ENCODE data around the gene VPS26C. TPM values are rescaled to one million over a fixed set of nuclear protein-coding genes. Genes with fewer than 3 reads are reported as not detected.
A peak's percentile ranks its signal among the peaks of the same experiment; 100 is the strongest.
"Not testable (repeated sequence)": the region's sequence is repeated elsewhere in the genome, so short reads cannot be mapped to it uniquely, and the experiment has no call there.

The VPS26C gene
- total RNA-seq, 2 donors from 2014 or later = 42.0 to 44.4 TPM

DNA sequence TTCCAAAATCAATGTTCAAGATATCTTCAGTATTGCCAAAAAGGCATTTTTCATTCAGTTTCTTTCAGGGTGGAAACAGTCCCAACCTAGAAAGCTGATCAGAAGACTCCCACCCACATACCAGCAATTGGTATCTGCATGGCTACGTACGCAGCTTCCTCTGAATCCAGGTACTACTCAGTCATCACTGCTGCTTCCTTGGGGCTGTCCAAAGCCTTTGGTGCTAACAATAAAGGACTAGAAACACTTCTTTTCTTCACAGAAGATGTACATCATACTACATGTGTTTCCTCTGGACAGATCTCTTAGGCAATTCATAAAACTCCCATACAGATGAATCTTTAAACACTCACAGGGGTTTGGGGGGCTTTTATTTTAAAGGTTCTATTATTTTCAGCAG, 29.8 kb downstream of the VPS26C start:
- no peak for DNase-seq (ENCODE audit: low spot score)
- intact Hi-C loops (cut with DNase I) = no loop called here

DNA sequence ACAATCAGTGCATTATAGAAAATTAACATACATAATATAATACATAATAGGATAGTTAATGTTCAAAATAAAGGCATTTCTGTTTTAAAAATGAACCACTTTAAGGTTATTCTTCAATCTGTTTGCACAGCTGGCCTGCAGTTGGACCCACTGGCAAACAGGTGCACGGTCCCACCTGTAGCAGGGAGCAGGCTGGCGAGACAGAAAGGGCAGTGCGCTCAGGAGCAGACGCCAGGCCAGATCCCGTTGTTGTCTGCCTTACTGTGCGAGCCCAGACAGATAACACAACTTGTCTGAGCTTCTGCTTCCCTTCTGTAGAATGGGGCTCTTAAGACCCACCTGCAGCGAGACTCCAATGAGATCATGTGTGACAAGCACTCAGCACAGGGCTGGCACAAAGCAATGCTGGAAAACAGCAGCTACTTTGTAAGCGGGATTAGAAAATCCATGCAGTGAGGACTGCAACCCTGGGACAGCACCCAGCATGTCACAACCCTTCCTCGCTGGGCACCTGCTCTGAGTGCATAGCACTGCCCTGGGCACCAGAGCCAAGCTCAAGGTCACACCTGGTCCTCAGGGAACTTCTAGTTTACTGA, 33.5 kb downstream of the VPS26C start:
- intact Hi-C loops (cut with DNase I) = no loop called here
- no peak for DNase-seq (ENCODE audit: low spot score)

DNA sequence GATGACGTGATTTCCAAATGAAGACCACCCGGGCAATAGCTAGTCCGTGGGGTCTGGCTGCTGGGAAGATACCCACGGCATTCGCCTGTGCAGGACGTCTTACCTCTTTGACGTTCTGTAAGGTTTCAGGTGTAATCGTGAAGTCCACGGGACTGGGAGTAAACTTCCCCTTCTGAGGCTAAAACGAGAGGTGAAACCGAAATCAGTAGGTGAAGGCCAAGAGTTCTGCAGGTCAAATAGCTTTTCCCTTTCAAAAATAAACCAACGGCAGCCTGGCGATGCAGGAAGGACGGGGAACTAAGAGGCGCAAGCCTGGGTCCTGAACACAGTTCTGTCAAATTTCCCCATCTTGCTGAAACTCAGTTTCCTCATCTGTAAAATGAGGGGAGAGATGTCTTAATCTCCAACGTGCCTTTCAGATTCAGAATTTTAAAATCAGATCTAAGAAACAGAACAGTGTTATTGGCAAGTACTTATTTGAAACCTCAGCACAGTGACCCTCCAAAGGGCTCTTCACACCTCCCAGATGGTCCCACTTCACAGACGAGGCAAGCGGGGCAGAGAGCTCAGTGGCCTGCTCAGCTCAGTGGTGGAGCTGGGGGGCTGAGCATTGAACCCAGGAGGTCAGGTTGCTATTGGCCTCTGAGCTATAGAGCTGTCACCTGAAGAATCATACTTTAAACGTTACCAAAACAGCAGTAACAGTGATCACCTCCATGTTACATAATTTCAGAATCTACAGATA, 34.7 kb downstream of the VPS26C start:
- intact Hi-C loops (cut with DNase I) = no loop called here
- no peak for DNase-seq (ENCODE audit: low spot score)

- intact Hi-C loops (cut with DNase I) = no loop called here
These were observed 35.5 kb downstream of the VPS26C start for GRCh38 chr21:37231671-37232070.

DNA sequence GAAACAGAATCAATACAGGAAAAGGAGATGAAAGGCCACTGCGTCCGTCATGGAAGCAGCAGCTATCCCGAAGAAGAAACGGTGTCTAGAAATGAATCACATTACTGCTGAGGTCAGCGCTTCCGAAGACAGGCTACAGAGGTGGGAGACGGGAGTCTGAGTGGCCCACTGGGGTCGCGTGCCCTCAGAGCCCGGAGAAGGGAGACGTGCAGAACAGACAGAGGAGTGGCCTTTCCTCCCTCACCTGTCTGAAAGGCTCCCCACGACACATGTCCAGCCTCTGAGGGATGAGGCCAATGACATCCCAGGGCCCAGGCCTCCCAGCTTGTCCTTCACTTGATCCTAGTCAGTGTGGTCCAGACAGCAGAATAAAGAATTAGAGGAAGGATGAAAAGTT, 35.9 kb downstream of the VPS26C start:
- no peak for DNase-seq (ENCODE audit: low spot score)
- intact Hi-C loops (cut with DNase I) = no loop called here

More at GRCh38 chr21:37231671-37232070, 35.5 kb downstream of the VPS26C start:
- DNase-seq (ENCODE audit: low spot score) = no peak

DNA sequence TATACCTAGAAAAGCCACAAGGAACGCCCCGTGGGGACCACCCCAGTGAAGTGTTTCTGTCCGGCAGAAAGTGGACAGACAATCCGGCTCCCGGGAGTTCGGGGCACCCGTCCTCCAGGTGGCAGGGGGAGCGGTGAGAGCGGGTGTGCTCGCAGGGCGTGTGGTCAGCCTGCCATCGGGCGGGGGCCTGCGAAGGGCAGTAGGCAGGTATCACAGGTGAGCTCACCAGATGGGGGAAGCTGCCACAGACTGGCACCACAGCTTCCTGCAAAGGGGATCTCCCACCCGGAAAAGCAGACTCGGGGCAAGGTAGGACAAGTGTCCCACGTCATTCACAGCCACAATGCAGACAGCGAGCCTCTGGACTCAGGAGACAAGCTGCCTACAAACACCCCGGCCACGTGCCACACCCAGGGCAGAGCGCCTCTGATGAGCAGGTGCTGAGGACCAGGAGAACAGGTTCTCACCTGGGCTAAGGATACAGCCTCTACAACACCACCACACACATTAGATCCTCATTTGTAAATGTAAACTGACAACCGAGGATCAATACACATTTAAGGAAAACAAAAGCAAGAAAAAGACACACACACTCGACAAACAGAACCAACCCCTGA, 36.4 kb downstream of the VPS26C start:
- intact Hi-C loops (cut with DNase I) = no loop called here
- no peak for DNase-seq (ENCODE audit: low spot score)

GRCh38 chr21:37228003-37228400, 39.1 kb downstream of the VPS26C start:
- no peak for DNase-seq (ENCODE audit: low spot score)
- intact Hi-C loops (cut with DNase I) = no loop called here

DNA sequence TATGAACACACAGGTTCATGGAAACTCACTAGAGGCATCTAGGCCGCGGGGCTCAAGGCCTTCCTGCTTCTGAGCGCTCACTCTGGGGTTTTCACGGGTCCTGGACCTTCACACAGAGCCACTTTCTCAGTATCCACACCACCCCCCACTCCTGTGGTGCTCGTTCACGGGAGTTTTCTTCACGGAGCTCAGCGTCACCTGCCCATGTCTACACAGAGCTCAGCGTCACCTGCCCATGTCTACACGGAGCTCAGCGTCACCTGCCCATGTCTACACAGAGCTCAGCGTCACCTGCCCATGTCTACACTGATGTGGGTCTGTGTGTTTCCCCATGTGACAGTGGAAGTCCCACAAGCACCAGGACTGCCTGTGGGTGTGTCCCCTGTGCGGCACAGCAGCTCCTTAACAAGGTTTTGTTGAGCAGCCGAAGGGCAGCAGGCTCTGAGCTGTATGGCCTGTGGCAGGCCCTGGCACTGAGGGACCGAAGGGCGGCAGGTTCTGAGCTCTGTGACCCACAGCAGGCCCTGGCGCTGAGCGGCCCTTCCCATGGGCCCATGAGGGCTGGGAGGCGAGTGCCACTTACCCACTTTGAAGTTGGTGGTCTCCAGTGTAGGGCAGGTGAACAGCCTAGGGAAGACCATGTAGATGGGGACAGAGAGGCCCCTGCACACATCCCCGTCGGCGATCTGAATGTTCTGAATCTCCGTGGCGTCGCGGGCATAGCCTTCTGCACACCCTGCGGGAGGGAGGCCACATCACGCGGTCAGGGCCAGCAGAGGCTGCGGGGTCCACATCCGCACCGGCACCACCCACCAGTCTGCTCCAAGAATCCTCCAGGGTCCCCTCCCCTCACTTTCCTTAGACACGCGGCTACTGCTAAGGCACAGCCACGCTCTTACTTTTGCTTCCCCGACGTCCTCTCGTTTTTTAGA, 39.8 kb downstream of the VPS26C start:
- DNase-seq (ENCODE audit: low spot score) = no peak
- intact Hi-C loops (cut with DNase I) = no loop called here

GRCh38 chr21:37226041-37226920, 40.9 kb downstream of the VPS26C start:
- no peak for DNase-seq (ENCODE audit: low spot score)
- intact Hi-C loops (cut with DNase I) = no loop called here

DNA sequence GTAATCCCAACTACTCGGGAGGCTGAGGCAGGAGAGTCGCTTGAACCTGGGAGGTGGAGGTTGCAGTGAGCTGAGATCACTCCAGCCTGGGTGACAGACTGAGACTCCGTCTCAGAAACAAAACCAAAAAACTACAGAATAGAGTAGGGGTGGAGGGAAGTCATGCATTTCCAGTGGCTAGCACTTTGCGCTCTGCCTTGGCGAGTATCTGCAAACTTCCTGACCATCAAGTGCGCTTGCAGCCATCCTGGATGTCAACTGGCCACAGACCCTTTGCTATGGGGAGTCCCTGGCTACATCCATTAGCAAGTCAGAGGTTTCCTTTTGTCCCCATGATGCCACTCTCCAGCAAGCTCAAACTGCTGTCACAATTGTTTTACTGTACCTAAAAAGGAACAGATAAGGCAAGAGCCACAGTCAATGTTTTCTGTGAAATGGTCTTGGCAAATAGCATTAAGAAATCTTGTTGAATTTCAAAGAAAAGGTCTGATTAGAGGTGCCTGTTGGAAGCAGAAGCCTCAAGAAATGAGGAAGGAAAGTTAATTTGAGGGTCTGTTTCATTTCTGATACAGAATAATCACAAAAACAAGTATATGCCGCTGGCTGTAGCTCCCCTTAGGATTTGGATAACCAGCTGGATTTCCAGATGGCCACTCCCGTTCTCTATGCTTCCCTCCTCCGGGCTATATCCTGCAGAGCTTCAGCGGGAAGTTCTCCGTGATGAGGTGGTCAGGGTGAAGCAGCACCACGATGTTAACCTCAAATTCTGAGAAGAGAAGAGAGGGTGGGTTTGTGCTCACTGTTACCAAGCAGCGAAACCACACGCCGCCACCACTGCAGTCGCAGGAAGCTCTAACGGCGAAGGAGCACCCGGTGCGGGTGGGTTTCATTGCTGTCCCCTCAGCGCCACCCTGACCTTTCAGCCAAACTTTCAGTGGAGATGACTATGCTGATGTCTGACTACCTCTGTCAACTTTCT, 42.0 kb downstream of the VPS26C start:
- intact Hi-C loops (cut with DNase I) = no loop called here
- DNase-seq (ENCODE audit: low spot score) = no peak

DNA sequence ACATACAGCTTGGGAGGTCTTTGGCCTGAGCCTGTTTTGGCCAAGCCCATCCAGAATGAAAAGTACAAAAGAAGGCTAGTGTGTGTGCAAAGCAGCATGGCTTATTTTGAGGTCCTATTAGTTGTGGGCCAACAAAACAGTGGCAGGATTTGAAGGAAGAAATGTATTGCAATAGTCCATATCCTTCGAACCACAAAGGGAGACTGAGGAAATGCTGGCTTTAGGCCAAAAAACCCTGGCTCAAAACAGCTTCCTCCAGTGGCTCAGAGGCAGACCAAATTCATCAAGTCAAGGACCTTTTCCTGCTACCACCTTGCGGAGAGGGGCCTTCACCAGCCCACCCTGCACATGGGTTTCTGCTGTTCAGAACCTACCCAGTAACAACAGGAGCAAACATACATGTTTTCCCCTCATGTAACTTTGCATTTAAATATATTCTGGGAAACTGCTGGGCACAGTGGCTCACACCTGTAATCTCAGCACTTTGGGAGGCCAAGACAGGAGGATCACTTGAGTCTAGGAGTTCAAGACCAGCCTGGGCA, 43.3 kb downstream of the VPS26C start:
- intact Hi-C loops (cut with DNase I) = no loop called here
- DNase-seq (ENCODE audit: low spot score) = no peak

DNA sequence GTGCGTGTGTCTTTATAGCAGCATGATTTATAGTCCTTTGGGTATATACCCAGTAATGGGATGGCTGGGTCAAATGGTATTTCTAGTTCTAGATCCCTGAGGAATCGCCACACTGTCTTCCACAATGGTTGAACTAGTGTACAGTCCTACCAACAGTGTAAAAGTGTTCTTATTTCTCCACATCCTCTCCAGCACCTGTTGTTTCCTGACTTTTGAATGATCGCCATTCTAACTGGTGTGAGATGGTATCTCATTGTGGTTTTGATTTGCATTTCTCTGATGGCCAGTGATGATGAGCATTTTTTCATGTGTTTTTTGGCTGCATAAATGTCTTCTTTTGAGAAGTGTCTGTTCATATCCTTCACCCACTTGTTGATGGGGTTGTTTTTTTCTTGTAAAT, 44.9 kb downstream of the VPS26C start:
- intact Hi-C loops (cut with DNase I); DNase-seq (ENCODE audit: low spot score): not testable (repeated sequence)

DNA sequence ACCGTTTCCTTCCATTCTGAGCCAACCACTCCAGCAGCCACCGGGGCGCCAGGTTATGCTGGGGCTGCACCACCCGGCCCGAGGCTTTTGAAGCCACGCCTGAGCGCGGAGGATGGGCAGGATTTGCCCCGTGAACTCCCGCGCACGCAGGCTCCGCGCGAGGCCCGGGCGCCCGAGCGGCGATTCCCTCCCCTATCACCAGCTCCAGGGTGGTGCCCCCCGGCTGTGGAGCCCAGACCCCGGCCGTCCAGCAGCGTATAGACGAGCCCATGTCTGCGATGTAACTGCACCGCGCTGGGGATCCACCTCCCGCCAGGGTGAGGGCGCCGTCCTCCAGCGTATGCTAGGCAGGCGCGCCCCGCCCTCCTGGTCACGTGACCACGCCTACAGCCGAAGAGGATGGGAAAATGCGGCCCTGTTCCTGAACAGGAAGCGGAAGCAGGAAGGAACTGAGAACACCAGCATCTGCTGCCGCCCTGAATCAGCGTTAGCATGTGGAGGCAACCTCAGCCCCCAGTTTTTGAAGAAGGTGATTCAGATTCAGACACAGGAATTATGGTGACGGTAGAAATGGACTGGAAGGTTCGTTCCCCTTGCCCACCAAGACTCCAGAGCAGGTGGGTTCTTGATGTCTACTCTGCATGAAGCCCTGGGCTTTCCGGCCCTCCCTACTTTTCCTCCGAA, 46.0 kb downstream of the VPS26C start:
- DNase-seq (ENCODE audit: low spot score) = peak; percentile 99
- intact Hi-C loops (cut with DNase I) = no loop called here

- intact Hi-C loops (cut with DNase I) = no loop called here
- no peak for DNase-seq (ENCODE audit: low spot score)
These were observed 46.6 kb downstream of the VPS26C start for GRCh38 chr21:37220433-37220980.

DNA sequence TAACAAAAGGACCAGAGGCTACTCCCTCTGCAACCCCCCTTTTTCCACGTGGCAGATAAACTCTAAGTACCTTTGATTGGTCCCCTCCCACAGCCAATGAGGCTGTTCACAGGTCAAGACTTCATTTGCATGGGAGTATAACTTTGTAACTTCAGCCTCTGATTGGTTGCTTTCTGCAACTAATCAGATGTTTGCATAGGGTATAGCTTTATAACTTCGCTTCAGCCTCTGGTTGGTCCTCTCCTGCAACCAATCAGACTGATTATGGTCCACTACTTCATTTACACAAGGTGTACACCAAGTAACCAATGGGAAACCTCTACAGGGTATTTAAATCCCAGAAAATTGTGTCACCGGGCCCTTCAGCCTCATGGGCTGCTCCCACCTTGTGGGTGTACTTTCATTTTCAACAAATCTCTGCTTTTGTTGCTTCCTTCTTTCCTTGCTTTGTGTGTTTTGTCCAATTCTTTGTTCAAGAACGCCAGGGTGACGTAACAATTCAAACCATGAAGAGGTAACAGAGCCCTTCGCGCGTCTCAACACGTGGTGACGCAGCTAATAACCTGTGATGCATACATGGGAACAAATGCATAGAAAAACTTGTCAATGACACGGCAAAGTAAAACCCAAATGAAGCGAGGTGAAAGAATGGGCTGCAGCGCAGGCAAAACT, 47.2 kb downstream of the VPS26C start:
- intact Hi-C loops (cut with DNase I) = no loop called here
- DNase-seq (ENCODE audit: low spot score) = no peak

GRCh38 chr21:37214952-37215351, 52.2 kb downstream of the VPS26C start:
- intact Hi-C loops (cut with DNase I) = no loop called here
- no peak for DNase-seq (ENCODE audit: low spot score)
